Kidney glomerular epithelial cell (primary cell): ENCODE measurements around the gene ARID4B.
"Not testable (repeated sequence)": the region's sequence is repeated elsewhere in the genome, so short reads cannot be mapped to it uniquely, and the experiment has no call there.

Experiments used
- DNase-seq: peaks from one replicate; lab custom pipeline; 2025; lab: John Stamatoyannopoulos, UW

Gene ARID4B

GRCh38 chr1:235270625-235271024 is 57.4 kb downstream of the ARID4B start:
- DNase-seq = no peak

GRCh38 chr1:235269990-235270389 is 58.0 kb downstream of the ARID4B start:
- not testable (repeated sequence) for DNase-seq

- DNase-seq = no peak
Observed at GRCh38 chr1:235268379-235269125, 59.4 kb downstream of the ARID4B start.

GRCh38 chr1:235266967-235267366 is 61.0 kb downstream of the ARID4B start:
- DNase-seq = no peak

- DNase-seq = no peak
Observed at GRCh38 chr1:235266325-235266724, 61.7 kb downstream of the ARID4B start.

GRCh38 chr1:235265900-235266299 is 62.1 kb downstream of the ARID4B start:
- DNase-seq = no peak

GRCh38 chr1:235264327-235264726 is 63.7 kb downstream of the ARID4B start:
- DNase-seq = no peak

- DNase-seq = no peak
Observed at GRCh38 chr1:235262539-235262938, 65.4 kb downstream of the ARID4B start.

- DNase-seq = no peak
Observed at GRCh38 chr1:235261243-235261642, 66.7 kb downstream of the ARID4B start.

GRCh38 chr1:235259133-235259778 is 68.7 kb downstream of the ARID4B start:
- no peak for DNase-seq

- not testable (repeated sequence) for DNase-seq
Observed at GRCh38 chr1:235258068-235258467, 69.9 kb downstream of the ARID4B start.

GRCh38 chr1:235254721-235255120 is 73.3 kb downstream of the ARID4B start:
- DNase-seq = no peak

- DNase-seq = peak; percentile 36
Observed at GRCh38 chr1:235253219-235253962, 74.6 kb downstream of the ARID4B start.

GRCh38 chr1:235250430-235250829 is 77.5 kb downstream of the ARID4B start:
- no peak for DNase-seq

GRCh38 chr1:235246022-235246948 is 81.7 kb downstream of the ARID4B start:
- peak; percentile 51 for DNase-seq

GRCh38 chr1:235244974-235245592 is 82.9 kb downstream of the ARID4B start:
- DNase-seq = no peak

GRCh38 chr1:235240960-235241359 is 87.0 kb downstream of the ARID4B start:
- DNase-seq = no peak

GRCh38 chr1:235239851-235240250 is 88.1 kb downstream of the ARID4B start:
- DNase-seq = no peak

GRCh38 chr1:235238558-235238957 is 89.4 kb downstream of the ARID4B start:
- no peak for DNase-seq

GRCh38 chr1:235236128-235236527 is 91.9 kb downstream of the ARID4B start:
- DNase-seq = no peak

GRCh38 chr1:235229868-235230267 is 98.1 kb downstream of the ARID4B start:
- no peak for DNase-seq
